K562 (cell line): ENCODE data around the gene STARD6.

Experiments used
- EZH2 ChIP-seq: IDR thresholded peaks from 2 replicates; pipeline ENCODE4 v1.6.1; 2012; ENCODE audit warnings: low read depth, mild to moderate bottlenecking, inconsistent platforms, low read length, borderline replicate concordance
- TF ChIP-seq, protein P1 (sequence below): fragments of 250-450 bp; sonication (Bioruptor Pico); IDR thresholded peaks from 2 replicates; pipeline ENCODE4 v1.9.0; 2021; ENCODE audit warnings: mild to moderate bottlenecking
- TF ChIP-seq, protein P2 (sequence below), 3 experiments: fragments of 200-800 bp in 1 of 3; fragments of 250-450 bp in 1 of 3; fragments of 450-650 bp in 1 of 3; sonication (Bioruptor Pico) in 1 of 3; sonication (Bioruptor generic) in 1 of 3; formaldehyde crosslinking in 1 of 3; IDR thresholded peaks; 2 replicates each; pipeline versions ENCODE4 v1.6.1 to v1.8.0; 2016 to 2022; ENCODE audit warnings: mild to moderate bottlenecking in 2 of 3, missing genetic modification characterization in 2 of 3, missing compliant biosample characterization in 1 of 3, moderate library complexity in 1 of 3
- TF ChIP-seq, protein P3 (sequence below): sonication (generic); formaldehyde crosslinking; IDR thresholded peaks from 2 replicates; pipeline ENCODE4 v1.8.0; 2022; ENCODE audit warnings: missing genetic modification reagents, mild to moderate bottlenecking, moderate library complexity, borderline replicate concordance

DNA sequence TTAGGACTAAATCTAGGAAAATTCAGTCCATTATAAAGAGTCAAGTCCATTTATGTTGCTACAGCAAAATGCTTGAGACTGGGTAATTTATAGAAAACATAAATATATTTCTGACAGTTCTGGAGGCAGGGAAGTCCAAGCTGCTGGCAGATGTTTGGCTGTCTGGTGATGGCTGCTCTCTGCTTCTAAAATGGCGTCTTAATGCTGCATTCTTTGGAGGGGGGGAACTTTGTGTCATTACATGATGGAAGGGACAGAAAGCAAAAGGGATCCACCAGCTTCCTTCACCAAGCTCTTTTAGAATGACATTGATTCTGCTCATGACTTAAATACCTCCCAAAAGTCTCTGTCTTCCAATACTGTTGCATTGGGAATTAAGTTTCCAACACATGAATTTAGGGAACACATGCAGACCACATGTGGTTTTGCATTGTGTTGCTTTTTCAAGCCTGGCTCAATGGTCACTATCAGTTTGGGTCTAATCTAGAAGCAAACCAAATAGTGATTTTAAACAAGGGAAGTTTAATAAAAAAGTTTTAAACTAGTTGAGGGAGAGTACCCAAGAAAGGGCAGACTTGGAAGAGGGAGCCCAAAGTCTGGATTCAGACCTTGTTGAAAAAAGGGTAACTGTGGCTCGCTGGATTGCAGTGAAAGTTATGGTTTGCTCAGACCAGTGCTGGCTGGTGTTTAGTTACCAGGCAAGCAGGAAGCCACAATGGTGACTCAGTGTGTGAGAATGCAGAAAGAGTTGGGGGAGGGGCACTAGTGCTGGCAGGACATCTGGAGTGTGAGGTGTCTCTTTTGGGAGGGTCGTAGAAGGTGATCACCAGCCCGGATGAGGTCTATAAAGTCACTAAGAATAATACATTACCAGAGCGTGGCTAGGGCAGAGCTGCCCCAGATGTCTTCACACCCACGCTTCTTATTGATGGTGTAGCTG lies 30.8 kb upstream of the STARD6 start:
- TF ChIP-seq EZH2 = no peak
- TF ChIP-seq, protein P1, sequence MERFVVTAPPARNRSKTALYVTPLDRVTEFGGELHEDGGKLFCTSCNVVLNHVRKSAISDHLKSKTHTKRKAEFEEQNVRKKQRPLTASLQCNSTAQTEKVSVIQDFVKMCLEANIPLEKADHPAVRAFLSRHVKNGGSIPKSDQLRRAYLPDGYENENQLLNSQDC (CRISPR knock-in tag) = no peak
- TF ChIP-seq, protein P2, sequence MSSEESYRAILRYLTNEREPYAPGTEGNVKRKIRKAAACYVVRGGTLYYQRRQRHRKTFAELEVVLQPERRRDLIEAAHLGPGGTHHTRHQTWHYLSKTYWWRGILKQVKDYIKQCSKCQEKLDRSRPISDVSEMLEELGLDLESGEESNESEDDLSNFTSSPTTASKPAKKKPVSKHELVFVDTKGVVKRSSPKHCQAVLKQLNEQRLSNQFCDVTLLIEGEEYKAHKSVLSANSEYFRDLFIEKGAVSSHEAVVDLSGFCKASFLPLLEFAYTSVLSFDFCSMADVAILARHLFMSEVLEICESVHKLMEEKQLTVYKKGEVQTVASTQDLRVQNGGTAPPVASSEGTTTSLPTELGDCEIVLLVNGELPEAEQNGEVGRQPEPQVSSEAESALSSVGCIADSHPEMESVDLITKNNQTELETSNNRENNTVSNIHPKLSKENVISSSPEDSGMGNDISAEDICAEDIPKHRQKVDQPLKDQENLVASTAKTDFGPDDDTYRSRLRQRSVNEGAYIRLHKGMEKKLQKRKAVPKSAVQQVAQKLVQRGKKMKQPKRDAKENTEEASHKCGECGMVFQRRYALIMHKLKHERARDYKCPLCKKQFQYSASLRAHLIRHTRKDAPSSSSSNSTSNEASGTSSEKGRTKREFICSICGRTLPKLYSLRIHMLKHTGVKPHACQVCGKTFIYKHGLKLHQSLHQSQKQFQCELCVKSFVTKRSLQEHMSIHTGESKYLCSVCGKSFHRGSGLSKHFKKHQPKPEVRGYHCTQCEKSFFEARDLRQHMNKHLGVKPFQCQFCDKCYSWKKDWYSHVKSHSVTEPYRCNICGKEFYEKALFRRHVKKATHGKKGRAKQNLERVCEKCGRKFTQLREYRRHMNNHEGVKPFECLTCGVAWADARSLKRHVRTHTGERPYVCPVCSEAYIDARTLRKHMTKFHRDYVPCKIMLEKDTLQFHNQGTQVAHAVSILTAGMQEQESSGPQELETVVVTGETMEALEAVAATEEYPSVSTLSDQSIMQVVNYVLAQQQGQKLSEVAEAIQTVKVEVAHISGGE (CRISPR knock-in tag; IDR thresholded peaks at IDR 0.05) = no peak
- TF ChIP-seq, protein P3, sequence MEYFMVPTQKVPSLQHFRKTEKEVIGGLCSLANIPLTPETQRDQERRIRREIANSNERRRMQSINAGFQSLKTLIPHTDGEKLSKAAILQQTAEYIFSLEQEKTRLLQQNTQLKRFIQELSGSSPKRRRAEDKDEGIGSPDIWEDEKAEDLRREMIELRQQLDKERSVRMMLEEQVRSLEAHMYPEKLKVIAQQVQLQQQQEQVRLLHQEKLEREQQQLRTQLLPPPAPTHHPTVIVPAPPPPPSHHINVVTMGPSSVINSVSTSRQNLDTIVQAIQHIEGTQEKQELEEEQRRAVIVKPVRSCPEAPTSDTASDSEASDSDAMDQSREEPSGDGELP = no peak
